MCF 10A (cell line): ENCODE measurements around the gene NKRF. TPM values are rescaled to one million over a fixed set of nuclear protein-coding genes. Genes with fewer than 3 reads are reported as not detected.

Source experiments
- BruUV-seq: library from RNA; stranded (reverse); fragments of 400-500 nt; replicated peaks from 2 replicates; lab custom pipeline; 2021; lab: Mats Ljungman, UMichigan
- CTCF ChIA-PET: fragments of 300-600 bp; sonication (Branson Sonifier 250); formaldehyde crosslinking; extraction: SDS; loops from one replicate; lab custom pipeline; 2021; ENCODE audit warnings: antibody characterized with exemption, inconsistent platforms; lab: Yijun Ruan, JAX
- POLR2A ChIA-PET: fragments of 300-600, 350-650 bp; sonication (Branson Sonifier 250); formaldehyde crosslinking; extraction: SDS; loops from one replicate; lab custom pipeline; 2020; ENCODE audit warnings: antibody characterized with exemption, inconsistent platforms; lab: Yijun Ruan, JAX
- DNase-seq: peaks from one replicate; pipeline ENCODE4 v3.0.0-alpha.2; 2018; ENCODE audit not compliant: unreplicated experiment
- H3K27ac Mint-ChIP-seq: one replicate; pipeline ENCODE4 v1.8.0; 2022; ENCODE audit warnings: mild to moderate bottlenecking, low read depth, mixed read lengths; ENCODE audit not compliant: unreplicated experiment
- H3K27me3 Mint-ChIP-seq: one replicate; pipeline ENCODE4 v1.8.0; 2022; ENCODE audit warnings: mixed read lengths; ENCODE audit not compliant: insufficient read depth, unreplicated experiment
- H3K36me3 Mint-ChIP-seq: one replicate; pipeline ENCODE4 v1.8.0; 2022; ENCODE audit warnings: mild to moderate bottlenecking, moderate library complexity, mixed read lengths; ENCODE audit not compliant: insufficient read depth, unreplicated experiment
- H3K4me1 Mint-ChIP-seq: one replicate; pipeline ENCODE4 v1.8.0; 2022; ENCODE audit warnings: mixed read lengths; ENCODE audit not compliant: insufficient read depth, unreplicated experiment
- H3K4me3 Mint-ChIP-seq: one replicate; pipeline ENCODE4 v1.8.0; 2022; ENCODE audit warnings: mild to moderate bottlenecking, moderate library complexity, mixed read lengths; ENCODE audit not compliant: unreplicated experiment
- H3K9me3 Mint-ChIP-seq: one replicate; pipeline ENCODE4 v1.8.0; 2022; ENCODE audit warnings: mixed read lengths; ENCODE audit not compliant: unreplicated experiment
- CTCF ChIP-seq: fragments of 200-600 bp; IDR thresholded peaks from one replicate; pipeline ENCODE4 v1.8.0; 2022; ENCODE audit warnings: antibody characterized with exemption, mild to moderate bottlenecking; ENCODE audit not compliant: unreplicated experiment
- intact Hi-C: fragments of 100-400 bp; cut with micrococcal nuclease; formaldehyde crosslinking; loops from 2 replicates; pipeline ENCODE4 v1.14.1; 2022
- total RNA-seq: library from RNA; stranded (reverse); gene quantifications from 2 replicates; pipeline ENCODE4 v1.2.3, GENCODE V29; 2022

NKRF gene
- total RNA-seq, 1 experiment from 2014 or later = 16.1 TPM

- POLR2A ChIA-PET = interaction anchor here (1.0 to 6.6 kb wide), 6 partner anchors 29 to 187 kb away, joined by 3 to 48 read pairs (median 8); partner anchors contain the start of genes RPL39, SLC25A5 and UBE2A
- peak overlapping the region; percentile 36 for H3K27ac Mint-ChIP-seq
- no peaks in the 10 kb centered on the region for H3K9me3 Mint-ChIP-seq
- no peak for TF ChIP-seq CTCF
- DNase-seq = no peak
- CTCF ChIA-PET = interaction anchor here (0.6 to 1.6 kb wide), 4 partner anchors 9 to 154 kb away, joined by 3 to 4 read pairs (median 3); partner anchors contain the start of gene SOWAHD
- intact Hi-C loops = no loop called here
- no TSS peak for BruUV-seq
- no peaks in the 10 kb centered on the region for H3K27me3 Mint-ChIP-seq
- peak overlapping the region; percentile 88 for H3K4me3 Mint-ChIP-seq
- peaks cover 4% of the 10 kb centered on the region for H3K36me3 Mint-ChIP-seq
- H3K4me1 Mint-ChIP-seq = peaks cover 4% of the 10 kb centered on the region
These were observed 1.3 kb downstream of the NKRF start for GRCh38 chrX:119604766-119605463.

GRCh38 chrX:119602701-119603255 is 3.4 kb downstream of the NKRF start:
- no peaks in the 10 kb centered on the region for H3K27me3 Mint-ChIP-seq
- peaks cover 4% of the 10 kb centered on the region for H3K36me3 Mint-ChIP-seq
- H3K4me1 Mint-ChIP-seq = peaks cover 4% of the 10 kb centered on the region
- H3K4me3 Mint-ChIP-seq = no peak overlapping the region
- no peaks in the 10 kb centered on the region for H3K9me3 Mint-ChIP-seq
- peak; percentile 23 for DNase-seq
- POLR2A ChIA-PET = interaction anchor here (1.0 to 6.6 kb wide), 4 partner anchors 25 to 189 kb away, joined by 3 to 48 read pairs (median 6); partner anchors contain the start of genes RPL39 and UBE2A
- no peak overlapping the region for H3K27ac Mint-ChIP-seq
- intact Hi-C loops = no loop called here
- CTCF ChIA-PET = interaction anchor here (0.6 to 1.9 kb wide), 7 partner anchors 9 to 182 kb away, joined by 3 to 9 read pairs (median 3); no protein-coding TSS in a partner anchor
- BruUV-seq = no TSS peak
- TF ChIP-seq CTCF = no peak

- Mint-ChIP-seq H3K4me1 (no peaks in the 10 kb centered on the region), H3K27ac (no peak overlapping the region), H3K27me3 (no peaks in the 10 kb centered on the region), H3K36me3 (peaks cover 33% of the 10 kb centered on the region), H3K9me3 (no peaks in the 10 kb centered on the region), H3K4me3 (no peak overlapping the region)
- ChIA-PET POLR2A (interaction anchor here (0.7 kb wide), 1 partner anchor 13 kb away, joined by 3 read pairs; no protein-coding TSS in a partner anchor), CTCF (interaction anchor here (2.8 kb wide), 1 partner anchor 13 kb away, joined by 9 read pairs; no protein-coding TSS in a partner anchor)
- intact Hi-C loops = no loop called here
- no peak for DNase-seq
- no peak for TF ChIP-seq CTCF
- BruUV-seq = TSS peak; percentile 47
These were observed 16.4 kb downstream of the NKRF start for GRCh38 chrX:119589810-119590209.
